HCT116 (cell line): Measurements from ENCODE around the gene CTTN.

Source experiments
- CBX3 ChIP-seq: IDR thresholded peaks from 2 replicates; pipeline ENCODE4 v1.6.1; 2012; ENCODE audit warnings: low read depth
- CEBPB ChIP-seq: IDR thresholded peaks from 2 replicates; pipeline ENCODE4 v1.6.1; 2012; ENCODE audit warnings: low read depth
- POLR2A ChIP-seq: IDR thresholded peaks from 2 replicates; pipeline ENCODE4 v1.7.0; 2011; ENCODE audit warnings: borderline replicate concordance; ENCODE audit not compliant: insufficient read depth, insufficient read length; ENCODE audit errors: extremely low read depth
- POLR2AphosphoS5 ChIP-seq: IDR thresholded peaks from 2 replicates; pipeline ENCODE4 v1.6.1; 2011; ENCODE audit warnings: mild to moderate bottlenecking, low read depth, low read length, moderate library complexity
- RAD21 ChIP-seq: IDR thresholded peaks from 2 replicates; pipeline ENCODE4 v1.6.1; 2012; ENCODE audit warnings: low read depth, mild to moderate bottlenecking
- SRF ChIP-seq: IDR thresholded peaks from 2 replicates; pipeline ENCODE4 v1.6.1; 2012; ENCODE audit warnings: low read depth
- YY1 ChIP-seq: IDR thresholded peaks from 2 replicates; pipeline ENCODE4 v1.6.1; 2011; ENCODE audit warnings: low read length, low read depth, moderate library complexity, mild to moderate bottlenecking; ENCODE audit not compliant: insufficient replicate concordance; ENCODE audit errors: extremely low read depth
- TF ChIP-seq, protein P1 (sequence below), 3 experiments: fragments of 200-600 bp in 1 of 3; sonication (generic) in 1 of 3; IDR thresholded peaks in 2 of 3; conservative IDR thresholded peaks in 1 of 3; 2 replicates each; pipeline ENCODE4 v1.5.1; 2012 to 2017; ENCODE audit warnings: low read depth in 2 of 3, low read length in 2 of 3, antibody characterized with exemption in 1 of 3, borderline replicate concordance in 1 of 3, control low read depth in 1 of 3, mild to moderate bottlenecking in 1 of 3, mixed read lengths in 1 of 3, mixed run types in 1 of 3, moderate library complexity in 1 of 3; ENCODE audit not compliant: insufficient read depth in 1 of 3
- TF ChIP-seq, protein P2 (sequence below): IDR thresholded peaks from 2 replicates; pipeline ENCODE4 v1.6.1; 2012
- TF ChIP-seq, protein P3 (sequence below): IDR thresholded peaks from 2 replicates; pipeline ENCODE4 v1.6.1; 2012; ENCODE audit warnings: low read depth

DNA sequence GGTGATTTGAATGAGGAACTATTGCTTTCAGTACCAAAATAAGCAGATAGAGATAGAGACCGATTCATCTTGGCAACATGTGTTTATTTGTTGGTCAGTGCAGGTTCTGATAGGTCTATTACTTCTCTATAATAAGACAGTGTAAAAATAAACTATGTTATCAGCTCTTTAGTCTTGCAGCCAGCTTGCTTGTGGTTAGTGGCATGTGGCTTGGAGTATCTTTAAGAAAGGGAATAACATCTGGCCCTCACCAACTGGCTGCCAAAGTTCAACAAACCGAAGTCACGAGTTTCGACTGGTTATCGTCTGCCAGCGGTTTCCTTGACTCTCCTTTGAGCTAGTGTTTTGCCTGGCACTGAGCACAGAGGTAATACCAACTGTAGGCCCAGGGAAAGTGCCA lies 71.8 kb downstream of the CTTN start:
- TF ChIP-seq, protein P1, sequence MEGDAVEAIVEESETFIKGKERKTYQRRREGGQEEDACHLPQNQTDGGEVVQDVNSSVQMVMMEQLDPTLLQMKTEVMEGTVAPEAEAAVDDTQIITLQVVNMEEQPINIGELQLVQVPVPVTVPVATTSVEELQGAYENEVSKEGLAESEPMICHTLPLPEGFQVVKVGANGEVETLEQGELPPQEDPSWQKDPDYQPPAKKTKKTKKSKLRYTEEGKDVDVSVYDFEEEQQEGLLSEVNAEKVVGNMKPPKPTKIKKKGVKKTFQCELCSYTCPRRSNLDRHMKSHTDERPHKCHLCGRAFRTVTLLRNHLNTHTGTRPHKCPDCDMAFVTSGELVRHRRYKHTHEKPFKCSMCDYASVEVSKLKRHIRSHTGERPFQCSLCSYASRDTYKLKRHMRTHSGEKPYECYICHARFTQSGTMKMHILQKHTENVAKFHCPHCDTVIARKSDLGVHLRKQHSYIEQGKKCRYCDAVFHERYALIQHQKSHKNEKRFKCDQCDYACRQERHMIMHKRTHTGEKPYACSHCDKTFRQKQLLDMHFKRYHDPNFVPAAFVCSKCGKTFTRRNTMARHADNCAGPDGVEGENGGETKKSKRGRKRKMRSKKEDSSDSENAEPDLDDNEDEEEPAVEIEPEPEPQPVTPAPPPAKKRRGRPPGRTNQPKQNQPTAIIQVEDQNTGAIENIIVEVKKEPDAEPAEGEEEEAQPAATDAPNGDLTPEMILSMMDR (IDR thresholded peaks at IDR 0.05 in 2 of 3, conservative IDR thresholded peaks at IDR 0.05 in 1 of 3; ENCODE audit: borderline replicate concordance in 1 of 3, insufficient read depth in 1 of 3, low read depth in 2 of 3, low read length in 2 of 3) = no peak
- TF ChIP-seq POLR2A (no peak), POLR2AphosphoS5 (no peak), SRF (no peak), YY1 (no peak), CEBPB (no peak), RAD21 (no peak), CBX3 (no peak)
- TF ChIP-seq, protein P2, sequence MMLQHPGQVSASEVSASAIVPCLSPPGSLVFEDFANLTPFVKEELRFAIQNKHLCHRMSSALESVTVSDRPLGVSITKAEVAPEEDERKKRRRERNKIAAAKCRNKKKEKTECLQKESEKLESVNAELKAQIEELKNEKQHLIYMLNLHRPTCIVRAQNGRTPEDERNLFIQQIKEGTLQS = no peak
- TF ChIP-seq, protein P3, sequence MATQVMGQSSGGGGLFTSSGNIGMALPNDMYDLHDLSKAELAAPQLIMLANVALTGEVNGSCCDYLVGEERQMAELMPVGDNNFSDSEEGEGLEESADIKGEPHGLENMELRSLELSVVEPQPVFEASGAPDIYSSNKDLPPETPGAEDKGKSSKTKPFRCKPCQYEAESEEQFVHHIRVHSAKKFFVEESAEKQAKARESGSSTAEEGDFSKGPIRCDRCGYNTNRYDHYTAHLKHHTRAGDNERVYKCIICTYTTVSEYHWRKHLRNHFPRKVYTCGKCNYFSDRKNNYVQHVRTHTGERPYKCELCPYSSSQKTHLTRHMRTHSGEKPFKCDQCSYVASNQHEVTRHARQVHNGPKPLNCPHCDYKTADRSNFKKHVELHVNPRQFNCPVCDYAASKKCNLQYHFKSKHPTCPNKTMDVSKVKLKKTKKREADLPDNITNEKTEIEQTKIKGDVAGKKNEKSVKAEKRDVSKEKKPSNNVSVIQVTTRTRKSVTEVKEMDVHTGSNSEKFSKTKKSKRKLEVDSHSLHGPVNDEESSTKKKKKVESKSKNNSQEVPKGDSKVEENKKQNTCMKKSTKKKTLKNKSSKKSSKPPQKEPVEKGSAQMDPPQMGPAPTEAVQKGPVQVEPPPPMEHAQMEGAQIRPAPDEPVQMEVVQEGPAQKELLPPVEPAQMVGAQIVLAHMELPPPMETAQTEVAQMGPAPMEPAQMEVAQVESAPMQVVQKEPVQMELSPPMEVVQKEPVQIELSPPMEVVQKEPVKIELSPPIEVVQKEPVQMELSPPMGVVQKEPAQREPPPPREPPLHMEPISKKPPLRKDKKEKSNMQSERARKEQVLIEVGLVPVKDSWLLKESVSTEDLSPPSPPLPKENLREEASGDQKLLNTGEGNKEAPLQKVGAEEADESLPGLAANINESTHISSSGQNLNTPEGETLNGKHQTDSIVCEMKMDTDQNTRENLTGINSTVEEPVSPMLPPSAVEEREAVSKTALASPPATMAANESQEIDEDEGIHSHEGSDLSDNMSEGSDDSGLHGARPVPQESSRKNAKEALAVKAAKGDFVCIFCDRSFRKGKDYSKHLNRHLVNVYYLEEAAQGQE = no peak
